Endothelial cell of umbilical vein (primary cell): ENCODE data around the gene SLFN12L. TPM values are rescaled to one million over a fixed set of nuclear protein-coding genes. Genes with fewer than 3 reads are reported as not detected.

ENCODE experiments used
- BruUV-seq: library from RNA; stranded (reverse); fragments of 400-500 nt; replicated peaks from 2 replicates; lab custom pipeline; 2021; lab: Mats Ljungman, UMichigan
- CTCF ChIA-PET: fragments of 300-600, 350-600 bp; sonication (Branson Sonifier 250); formaldehyde crosslinking; loops from one replicate; lab custom pipeline; 2021; ENCODE audit warnings: antibody characterized with exemption, inconsistent platforms; lab: Charles Lee
- POLR2A ChIA-PET: fragments of 300-600, 350-600 bp; sonication (Branson Sonifier 250); formaldehyde crosslinking; loops from one replicate; lab custom pipeline; 2021; ENCODE audit warnings: antibody characterized with exemption, inconsistent platforms; lab: Charles Lee
- DNase-seq: peaks from one replicate; pipeline ENCODE4 v3.0.0-alpha.2; 2011; ENCODE audit warnings: low read depth, low spot score
- FAIRE-seq: peaks from 2 replicates; lab custom pipeline; 2011; peaks lifted over from hg19 to GRCh38; lab: Jason Lieb, UNC
- H2AFZ ChIP-seq: 2 replicates; pipeline ENCODE4 v1.6.0; 2012; ENCODE audit warnings: low read depth, low read length, control low read depth, inconsistent platforms
- H3K27ac ChIP-seq: 2 replicates; pipeline ENCODE4 v1.5.1; 2011; ENCODE audit warnings: low read depth, mild to moderate bottlenecking, control low read depth, low read length, moderate library complexity; ENCODE audit not compliant: insufficient read depth
- H3K27me3 ChIP-seq, 2 experiments: 2 replicates each; pipeline versions ENCODE4 v1.6.0 to v1.6.1; 2011; ENCODE audit warnings: low read length in 2 of 2, mixed read lengths in 1 of 2; ENCODE audit not compliant: control insufficient read depth in 2 of 2, insufficient read depth in 2 of 2
- H3K36me3 ChIP-seq, 2 experiments: 2 replicates in 1 of 2; 3 replicates in 1 of 2; pipeline ENCODE4 v1.5.1; 2011; ENCODE audit warnings: low read length in 2 of 2, mild to moderate bottlenecking in 1 of 2, moderate library complexity in 1 of 2; ENCODE audit not compliant: control insufficient read depth in 2 of 2, insufficient read depth in 2 of 2; ENCODE audit errors: extremely low read depth in 1 of 2
- H3K4me1 ChIP-seq: 3 replicates; pipeline ENCODE4 v1.5.1; 2011; ENCODE audit warnings: mild to moderate bottlenecking, low read length; ENCODE audit not compliant: control insufficient read depth, insufficient read depth; ENCODE audit errors: extremely low read depth
- H3K4me2 ChIP-seq: 2 replicates; pipeline ENCODE4 v1.6.1; 2011; ENCODE audit warnings: low read length, control low read depth, mixed read lengths; ENCODE audit not compliant: insufficient read depth
- H3K4me3 ChIP-seq, 3 experiments: fragments of 200-600 bp in 1 of 3; sonication (generic), shearing (Covaris generic) in 1 of 3; replicated peaks in 1 of 3; 2 replicates each; pipeline ENCODE4 v1.5.1; 2011 to 2016; ENCODE audit warnings: control low read depth in 3 of 3, low read length in 3 of 3, mild to moderate bottlenecking in 2 of 3, inconsistent platforms in 1 of 3, low read depth in 1 of 3, moderate library complexity in 1 of 3; ENCODE audit not compliant: insufficient read depth in 1 of 3
- H3K79me2 ChIP-seq: 2 replicates; pipeline ENCODE4 v1.6.0; 2012; ENCODE audit warnings: low read length, inconsistent platforms; ENCODE audit not compliant: control insufficient read depth, insufficient read depth
- H3K9ac ChIP-seq: replicated peaks from 2 replicates; pipeline ENCODE3; 2011; ENCODE audit warnings: low read length, control low read depth; ENCODE audit not compliant: insufficient read depth; ENCODE audit errors: extremely low read depth
- H3K9me1 ChIP-seq: replicated peaks from 3 replicates; pipeline ENCODE4 v1.6.0; 2011; ENCODE audit warnings: mild to moderate bottlenecking, low read length; ENCODE audit not compliant: control insufficient read depth, insufficient read depth; ENCODE audit errors: extremely low read depth
- H3K9me3 ChIP-seq: replicated peaks from 2 replicates; pipeline ENCODE4 v1.5.1; 2012; ENCODE audit warnings: low read length, inconsistent platforms; ENCODE audit not compliant: control insufficient read depth, insufficient read depth
- H4K20me1 ChIP-seq: replicated peaks from 2 replicates; pipeline ENCODE3; 2011; ENCODE audit warnings: mild to moderate bottlenecking, low read length; ENCODE audit not compliant: control insufficient read depth, insufficient read depth; ENCODE audit errors: extremely low read depth
- CTCF ChIP-seq, 2 donors: IDR thresholded peaks; 1 replicate in 1 of 2; 2 replicates in 1 of 2; pipeline ENCODE4 v1.5.1; 2011; ENCODE audit warnings: low read length in 2 of 2, mild to moderate bottlenecking in 2 of 2, moderate library complexity in 2 of 2, control low read depth in 1 of 2, inconsistent platforms in 1 of 2, low read depth in 1 of 2; ENCODE audit not compliant: insufficient read depth in 1 of 2; ENCODE audit errors: extremely low read depth in 1 of 2
- EZH2 ChIP-seq: IDR thresholded peaks from 2 replicates; pipeline ENCODE4 v1.6.1; 2012; ENCODE audit warnings: borderline replicate concordance, low read depth, mild to moderate bottlenecking, moderate library complexity, low read length, inconsistent platforms; ENCODE audit not compliant: severe bottlenecking
- FOS ChIP-seq: IDR thresholded peaks from 2 replicates; pipeline ENCODE4 v1.6.1; 2011; ENCODE audit warnings: mild to moderate bottlenecking, low read length, moderate library complexity, borderline replicate concordance; ENCODE audit not compliant: insufficient read depth
- GATA2 ChIP-seq: IDR thresholded peaks from 2 replicates; pipeline ENCODE4 v1.7.0; 2011; ENCODE audit warnings: low read depth, mild to moderate bottlenecking, moderate library complexity, mixed read lengths, low read length; ENCODE audit not compliant: insufficient read length, insufficient read depth
- JUN ChIP-seq: IDR thresholded peaks from 2 replicates; pipeline ENCODE4 v1.6.1; 2011; ENCODE audit warnings: borderline replicate concordance, low read depth; ENCODE audit not compliant: insufficient read length, insufficient read depth
- MAX ChIP-seq: IDR thresholded peaks from 2 replicates; pipeline ENCODE4 v1.6.1; 2011; ENCODE audit not compliant: insufficient read depth, insufficient read length
- MYC ChIP-seq: IDR thresholded peaks from one replicate; pipeline ENCODE4 v1.6.1; 2011; ENCODE audit warnings: mild to moderate bottlenecking, low read depth, low read length
- POLR2A ChIP-seq: IDR thresholded peaks from 2 replicates; pipeline ENCODE4 v1.6.1; 2012; ENCODE audit warnings: low read depth, mild to moderate bottlenecking, control low read depth, low read length
- POLR2AphosphoS5 ChIP-seq: IDR thresholded peaks from 2 replicates; pipeline ENCODE4 v1.6.1; 2012; ENCODE audit warnings: low read depth, mild to moderate bottlenecking, control low read depth, low read length, moderate library complexity; ENCODE audit not compliant: insufficient read depth
- dilution Hi-C: fragments of 300-500 bp; cut with MboI; formaldehyde crosslinking; loops from one replicate; pipeline ENCODE4 v1.15.0; 2019; ENCODE audit warnings: low sequenced_read_pairs; ENCODE audit not compliant: extremely low pct_ligation_motif_present
- intact Hi-C: fragments of 100-400 bp; cut with micrococcal nuclease; formaldehyde crosslinking; loops from one replicate; pipeline ENCODE4 v1.10.0; 2022
- polyA plus RNA-seq, 4 experiments: library from polyadenylated mRNA; depleted of rRNA in 3 of 4; stranded (reverse) in 3 of 4; unstranded in 1 of 4; fragments of >200 nt; gene quantifications; 2 replicates each; pipeline versions ENCODE4 v1.2.1 to v1.2.3, GENCODE V29; 2011 to 2012; ENCODE audit warnings: missing spikeins in 1 of 4
- total RNA-seq: library from RNA; stranded (reverse); gene quantifications from 2 replicates; pipeline ENCODE4 v1.2.3, GENCODE V29; 2021

The SLFN12L gene
- total and polyA plus RNA-seq, 2 donors (not counting 3 experiments of a cell fraction or from before 2014, with no cell fraction given): not detected

GRCh38 chr17:35468475-35468874 lies 69.0 kb downstream of the SLFN12L start:
- dilution Hi-C loops: no loop called here

More at GRCh38 chr17:35468475-35468874, 69.0 kb downstream of the SLFN12L start:
- CTCF ChIA-PET: no interaction called here
- no peaks in the 10 kb centered on the region for H3K4me1 ChIP-seq
- no peaks in the 10 kb centered on the region for H3K9me3 ChIP-seq
- no peaks in the 10 kb centered on the region for H4K20me1 ChIP-seq
- H2AFZ ChIP-seq: no peak overlapping the region
- POLR2A ChIA-PET: no interaction called here
- no peaks in the 10 kb centered on the region for H3K9me1 ChIP-seq
- TF ChIP-seq FOS (no peak), JUN (no peak), MYC (no peak), GATA2 (no peak), POLR2A (no peak), CTCF (IDR thresholded peaks at IDR 0.05; ENCODE audit: extremely low read depth in 1 of 2, insufficient read depth in 1 of 2, low read depth in 1 of 2, low read length in 2 of 2) (no peak), EZH2 (no peak), POLR2AphosphoS5 (no peak), MAX (no peak)
- H3K4me3 ChIP-seq: no peak overlapping the region
- H3K9ac ChIP-seq: no peak overlapping the region
- peaks cover 11 to 12% of the 10 kb centered on the region in 2 experiments for H3K27me3 ChIP-seq
- intact Hi-C loops: no loop called here
- no peak overlapping the region for H3K27ac ChIP-seq
- DNase-seq (no peak), FAIRE-seq (no peak)
- H3K36me3 ChIP-seq: no peaks in the 10 kb centered on the region
- no peak overlapping the region for H3K4me2 ChIP-seq
- H3K79me2 ChIP-seq: no peaks in the 10 kb centered on the region
- no TSS peak for BruUV-seq
